Cardiac muscle cell (in vitro differentiated cells and primary cell): Measurements from ENCODE around the gene GRAP2. TPM values are rescaled to one million over a fixed set of nuclear protein-coding genes. Genes with fewer than 3 reads are reported as not detected.

Experiments
- DNase-seq, 2 donors: peaks; one replicate each; pipeline versions ENCODE4 v3.0.0 to v3.0.0-alpha.2; 2010 to 2017; ENCODE audit warnings: low read depth in 1 of 2, low spot score in 1 of 2
- H3K27ac ChIP-seq: fragments of 200-600 bp; sonication (generic); 2 replicates; pipeline ENCODE4 v1.5.1; 2016
- H3K27me3 ChIP-seq: fragments of 200-600 bp; sonication (generic); 2 replicates; pipeline ENCODE4 v1.6.0; 2016; ENCODE audit warnings: control low read depth
- H3K36me3 ChIP-seq: fragments of 200-600 bp; sonication (generic); 2 replicates; pipeline ENCODE4 v1.5.1; 2016; ENCODE audit warnings: control low read depth
- H3K4me1 ChIP-seq: fragments of 200-600 bp; sonication (generic); 2 replicates; pipeline ENCODE4 v1.8.1; 2017; ENCODE audit warnings: low read depth, mild to moderate bottlenecking, mixed run types
- H3K4me3 ChIP-seq: fragments of 200-600 bp; sonication (generic); 2 replicates; pipeline ENCODE4 v1.5.1; 2016; ENCODE audit warnings: mild to moderate bottlenecking
- H3K9me3 ChIP-seq: fragments of 200-600 bp; sonication (generic); 2 replicates; pipeline ENCODE4 v1.5.1; 2017; ENCODE audit warnings: low read depth, mild to moderate bottlenecking, control low read depth
- polyA plus RNA-seq: library from polyadenylated mRNA; unstranded; fragments of >200 nt; fragmentation: Nextera tagmentation; extraction: Ambion mirVana; gene quantifications from 2 replicates; pipeline ENCODE4 v1.2.1, GENCODE V29; 2016
- total RNA-seq: library from RNA; depleted of rRNA; stranded (reverse); fragments of >200 nt; gene quantifications from 2 replicates; pipeline ENCODE4 v1.2.3, GENCODE V29; 2016
- TF ChIP-seq, protein P1 (sequence below): IDR thresholded peaks from 2 replicates; pipeline ENCODE4 v1.5.1; 2012; ENCODE audit warnings: low read depth, mild to moderate bottlenecking, low read length

Gene GRAP2
- total and polyA plus RNA-seq, 2 experiments from 2014 or later, result 0.09 TPM; not detected in 1

GRCh38 chr22:39927544-39927943 is 26.7 kb downstream of the GRAP2 start:
- Histone ChIP-seq H3K27ac (no peak overlapping the region), H3K4me3 (no peak overlapping the region), H3K9me3 (no peaks in the 10 kb centered on the region), H3K4me1 (no peaks in the 10 kb centered on the region), H3K27me3 (no peaks in the 10 kb centered on the region), H3K36me3 (no peaks in the 10 kb centered on the region)
- TF ChIP-seq, protein P1, sequence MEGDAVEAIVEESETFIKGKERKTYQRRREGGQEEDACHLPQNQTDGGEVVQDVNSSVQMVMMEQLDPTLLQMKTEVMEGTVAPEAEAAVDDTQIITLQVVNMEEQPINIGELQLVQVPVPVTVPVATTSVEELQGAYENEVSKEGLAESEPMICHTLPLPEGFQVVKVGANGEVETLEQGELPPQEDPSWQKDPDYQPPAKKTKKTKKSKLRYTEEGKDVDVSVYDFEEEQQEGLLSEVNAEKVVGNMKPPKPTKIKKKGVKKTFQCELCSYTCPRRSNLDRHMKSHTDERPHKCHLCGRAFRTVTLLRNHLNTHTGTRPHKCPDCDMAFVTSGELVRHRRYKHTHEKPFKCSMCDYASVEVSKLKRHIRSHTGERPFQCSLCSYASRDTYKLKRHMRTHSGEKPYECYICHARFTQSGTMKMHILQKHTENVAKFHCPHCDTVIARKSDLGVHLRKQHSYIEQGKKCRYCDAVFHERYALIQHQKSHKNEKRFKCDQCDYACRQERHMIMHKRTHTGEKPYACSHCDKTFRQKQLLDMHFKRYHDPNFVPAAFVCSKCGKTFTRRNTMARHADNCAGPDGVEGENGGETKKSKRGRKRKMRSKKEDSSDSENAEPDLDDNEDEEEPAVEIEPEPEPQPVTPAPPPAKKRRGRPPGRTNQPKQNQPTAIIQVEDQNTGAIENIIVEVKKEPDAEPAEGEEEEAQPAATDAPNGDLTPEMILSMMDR, result peak; percentile 5
- no peak for DNase-seq

DNA sequence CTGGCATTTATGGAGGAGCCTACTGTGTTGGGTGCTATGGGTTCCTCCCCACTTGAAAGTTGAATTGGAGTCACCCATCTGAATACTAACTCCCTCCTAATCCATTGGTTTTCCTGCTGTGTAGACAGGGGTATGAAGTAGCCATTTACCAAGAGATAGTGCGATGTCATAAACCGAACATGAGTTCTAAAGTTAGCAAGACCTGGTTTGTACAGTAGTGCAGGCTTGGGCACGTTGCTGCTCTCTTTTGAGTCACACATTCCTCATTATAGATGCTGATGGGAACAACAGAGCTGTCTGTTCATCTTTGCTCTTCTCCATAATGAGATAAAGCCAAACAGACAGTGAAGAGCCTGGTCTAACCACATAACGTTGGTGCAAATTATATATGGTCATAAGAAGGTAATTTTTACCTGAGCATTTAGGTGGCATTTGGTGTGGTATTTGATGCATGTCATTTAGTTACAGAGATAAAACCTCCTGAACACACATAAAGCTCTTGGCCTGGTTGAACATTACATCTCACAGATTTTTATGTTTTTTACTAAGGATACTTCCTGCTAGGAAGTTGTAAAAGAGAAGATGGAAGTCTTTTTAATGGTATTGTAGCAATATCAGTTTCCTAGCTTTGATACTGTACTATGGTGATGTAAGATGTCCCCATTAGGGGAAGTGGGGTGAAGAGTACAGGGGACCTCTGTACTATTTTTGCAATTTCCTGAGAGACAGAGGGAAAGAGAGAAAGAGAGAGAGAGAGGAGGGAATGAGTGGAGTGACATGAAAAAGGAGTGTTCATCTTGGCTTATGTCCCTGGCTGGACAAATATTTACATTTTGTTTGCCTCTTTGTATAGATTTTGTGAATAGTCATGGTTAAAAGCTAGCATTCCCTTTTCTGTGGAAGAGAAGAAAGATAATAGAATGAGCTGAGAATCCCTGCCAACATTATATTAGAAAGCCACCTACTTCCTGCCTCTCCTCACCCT is 27.9 kb downstream of the GRAP2 start:
- Histone ChIP-seq H3K9me3 (no peaks in the 10 kb centered on the region), H3K4me1 (no peaks in the 10 kb centered on the region), H3K4me3 (no peak overlapping the region), H3K27me3 (no peaks in the 10 kb centered on the region), H3K36me3 (no peaks in the 10 kb centered on the region), H3K27ac (no peak overlapping the region)
- DNase-seq, result no peak
- TF ChIP-seq, protein P1, result no peak

DNA sequence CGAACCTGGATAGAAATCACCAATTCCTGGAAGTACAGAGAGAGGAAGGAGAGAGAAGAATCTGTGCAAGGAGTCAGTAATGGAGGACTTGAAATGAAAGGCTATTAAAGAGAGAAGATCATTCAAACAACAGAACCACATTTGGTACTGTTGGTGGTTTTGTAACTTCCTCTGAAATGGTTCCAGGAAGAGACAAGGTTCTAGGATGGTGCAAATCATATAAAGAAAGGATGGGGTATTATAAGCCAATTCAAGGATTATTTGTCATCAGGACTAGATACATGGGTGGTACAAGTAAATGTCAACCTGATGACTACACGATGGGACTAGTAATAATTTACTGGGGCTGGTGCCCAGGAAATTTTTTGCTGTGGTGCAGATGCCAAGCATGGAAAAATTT is 30.4 kb downstream of the GRAP2 start:
- Histone ChIP-seq H3K4me1 (no peaks in the 10 kb centered on the region), H3K9me3 (no peaks in the 10 kb centered on the region), H3K4me3 (no peak overlapping the region), H3K36me3 (no peaks in the 10 kb centered on the region), H3K27me3 (no peaks in the 10 kb centered on the region), H3K27ac (no peak overlapping the region)
- TF ChIP-seq, protein P1, result no peak
- DNase-seq, result no peak

DNA sequence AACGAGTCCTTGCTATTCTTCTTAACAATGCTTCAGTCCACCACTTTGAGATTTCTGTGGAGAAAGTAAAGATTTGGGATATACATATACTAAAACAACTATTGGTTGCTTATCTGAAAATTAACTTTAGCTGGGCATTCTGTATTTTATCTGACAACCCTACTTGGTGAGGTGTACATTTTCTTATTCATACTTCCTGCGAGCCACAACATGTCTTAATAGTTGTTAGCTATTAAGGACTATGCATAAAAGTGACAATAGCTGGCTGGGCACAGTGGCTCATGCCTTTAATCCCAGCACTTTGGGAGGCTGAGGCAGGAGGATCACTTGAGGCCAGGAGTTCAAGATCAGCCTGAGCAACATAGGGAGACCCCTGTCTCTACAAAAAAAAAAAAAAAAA is 31.3 kb downstream of the GRAP2 start:
- DNase-seq, result no peak
- TF ChIP-seq, protein P1, result no peak

DNA sequence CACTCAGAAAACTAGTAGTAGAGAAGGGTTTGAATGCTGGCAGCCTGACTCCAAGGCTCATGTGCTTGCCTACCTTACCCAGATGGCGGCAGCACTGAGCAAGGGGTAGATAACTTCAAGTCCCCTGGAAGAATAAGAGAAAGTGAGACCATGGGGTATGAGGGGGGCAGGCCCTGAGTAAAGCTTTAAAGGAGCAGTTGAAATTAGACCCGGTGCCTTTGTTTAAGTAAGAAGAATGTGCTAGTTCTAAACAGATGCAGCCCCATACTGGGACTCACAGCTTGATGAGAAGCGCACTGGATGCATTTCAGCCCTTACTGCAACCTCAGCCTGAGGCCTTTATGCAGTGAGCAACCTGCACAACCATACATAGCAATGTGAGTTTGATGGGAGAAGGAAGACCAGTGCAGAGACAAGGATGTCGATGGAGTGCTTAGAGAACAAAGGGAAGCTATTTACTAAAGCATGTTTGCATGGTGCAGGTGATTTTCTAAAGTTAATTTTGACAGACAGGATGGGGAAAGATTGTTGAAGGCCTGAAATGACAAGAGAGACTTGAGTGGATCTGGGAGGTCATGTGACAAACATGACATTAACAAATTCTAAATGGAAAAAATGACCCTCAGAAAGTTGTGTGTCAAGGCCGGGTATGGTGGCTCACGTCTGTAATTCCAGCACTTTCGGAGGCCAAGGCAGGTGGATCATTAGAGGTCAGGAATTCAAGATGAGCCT is 32.2 kb downstream of the GRAP2 start:
- Histone ChIP-seq H3K36me3 (no peaks in the 10 kb centered on the region), H3K27me3 (no peaks in the 10 kb centered on the region), H3K9me3 (no peaks in the 10 kb centered on the region), H3K4me3 (no peak overlapping the region), H3K27ac (no peak overlapping the region), H3K4me1 (no peaks in the 10 kb centered on the region)
- TF ChIP-seq, protein P1, result peak; percentile 78
- DNase-seq, result peak; percentile 33 to 53

More for the DNA sequence above, 31.3 kb downstream of the GRAP2 start:
- Histone ChIP-seq H3K27ac (no peak overlapping the region), H3K4me1 (no peaks in the 10 kb centered on the region), H3K4me3 (no peak overlapping the region), H3K9me3 (no peaks in the 10 kb centered on the region), H3K36me3 (no peaks in the 10 kb centered on the region), H3K27me3 (no peaks in the 10 kb centered on the region)
